ENCODE results near the gene ZNF234.
"Not testable (repeated sequence)": the region's sequence is repeated elsewhere in the genome, so short reads cannot be mapped to it uniquely, and the experiment has no call there.

ZNF234 gene

DNA sequence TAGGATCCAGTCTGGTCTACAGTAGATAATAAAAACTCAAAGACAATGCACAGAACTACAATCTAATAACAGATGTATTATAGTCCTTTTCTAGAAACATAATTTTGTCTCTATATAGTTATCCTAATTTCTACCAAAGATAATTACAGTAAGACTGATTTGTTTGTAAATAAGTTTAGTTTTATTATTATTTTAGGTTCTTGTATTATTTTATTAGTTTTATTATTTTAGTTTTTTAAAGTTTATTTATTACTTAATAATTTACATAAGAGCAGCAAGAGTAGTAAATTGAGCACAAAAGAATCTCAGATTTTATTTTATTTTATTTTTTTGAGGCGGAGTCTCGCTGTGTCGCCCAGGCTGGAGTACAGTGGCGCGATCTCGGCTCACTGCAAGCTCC lies 48.7 kb downstream of the ZNF234 start:
- DNase-seq: no peak

DNA sequence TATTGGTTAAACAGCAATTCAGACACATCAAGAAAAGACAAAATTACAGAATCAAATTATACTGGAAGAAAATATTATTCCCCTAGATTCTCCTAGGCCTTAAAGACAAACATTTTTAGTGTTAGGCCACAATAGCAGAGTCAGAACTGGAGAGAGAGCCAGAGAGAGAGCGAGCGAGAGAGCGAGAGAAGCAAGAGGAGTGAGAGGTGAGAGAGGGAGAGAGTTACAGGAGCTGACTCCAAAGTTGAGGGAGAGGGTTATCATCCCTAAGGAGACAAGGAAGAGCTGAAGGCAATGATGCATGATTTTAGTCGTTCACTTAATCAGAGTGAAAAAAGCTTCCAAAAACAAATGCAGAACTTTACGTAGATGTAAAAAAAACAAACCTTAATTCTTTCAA lies 50.8 kb downstream of the ZNF234 start:
- DNase-seq: no peak

- DNase-seq: no peak
Measured at GRCh38 chr19:44196772-44197171, 55.4 kb downstream of the ZNF234 start.

DNA sequence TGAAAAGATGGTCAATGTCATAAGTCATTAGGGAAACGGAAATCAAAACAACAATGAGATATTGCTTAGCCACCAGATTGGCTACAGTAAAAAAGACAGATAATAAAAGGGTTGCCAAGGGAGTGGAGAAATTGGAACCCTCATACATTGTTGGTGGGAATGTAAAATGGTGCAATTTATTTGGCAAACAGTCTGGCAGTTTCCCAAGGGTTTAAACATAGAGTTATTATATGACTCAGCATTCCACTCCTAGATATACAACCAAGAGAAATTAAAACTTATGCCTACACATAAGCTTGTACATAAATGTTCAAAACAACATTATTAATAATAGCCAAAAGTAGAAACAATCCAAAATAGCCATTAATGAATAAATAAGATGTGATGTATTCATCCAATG lies 61.1 kb downstream of the ZNF234 start:
- DNase-seq: no peak

DNA sequence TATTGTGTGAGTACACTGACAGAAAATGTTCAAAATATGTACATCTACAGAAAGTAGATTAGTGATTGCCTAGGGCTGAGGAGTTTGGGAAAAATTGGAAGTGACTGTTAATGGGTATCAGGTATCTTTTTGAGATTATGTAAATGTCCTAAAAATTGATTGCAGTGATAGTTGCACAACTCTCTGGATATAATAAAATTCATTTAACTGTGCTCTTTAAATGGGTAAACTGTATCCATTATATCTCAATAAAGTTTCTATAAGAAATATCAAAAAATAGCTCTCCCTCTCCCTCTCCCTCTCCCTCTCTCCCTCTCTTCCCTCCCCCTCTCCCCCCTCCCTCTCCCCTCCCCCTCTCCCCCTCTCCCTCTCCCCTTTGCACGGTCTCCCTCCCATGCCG lies 61.6 kb downstream of the ZNF234 start:
- no peak for DNase-seq

GRCh38 chr19:44203877-44204276 lies 62.5 kb downstream of the ZNF234 start:
- not testable (repeated sequence) for DNase-seq

DNA sequence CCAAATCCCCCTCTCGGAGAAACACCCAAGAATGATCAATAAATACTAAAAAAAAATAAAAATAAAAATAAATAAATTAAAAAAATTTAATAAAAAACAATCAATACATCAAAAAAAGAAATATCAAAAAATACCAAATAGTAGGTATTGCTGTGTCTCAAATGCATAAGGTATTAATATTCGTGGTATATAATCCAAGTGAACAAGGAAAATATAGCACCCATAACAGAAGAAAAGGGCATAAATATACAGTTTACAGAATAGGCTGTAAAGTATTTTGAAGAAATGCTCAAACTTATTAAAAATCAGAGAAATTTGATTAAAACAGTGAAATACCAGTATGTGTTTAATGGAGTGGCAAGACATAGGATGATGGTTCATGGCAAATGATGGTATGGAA lies 63.4 kb downstream of the ZNF234 start:
- no peak for DNase-seq

GRCh38 chr19:44207126-44207803 lies 65.9 kb downstream of the ZNF234 start:
- peak; percentile 95 for DNase-seq

Measured in NCI-H2029 (cell line).